BJ (cell line): ENCODE measurements around the gene PSTK. TPM values are rescaled to one million over a fixed set of nuclear protein-coding genes. Genes with fewer than 3 reads are reported as not detected.

Experiments
- CTCF ChIA-PET: fragments of 350-600 bp; formaldehyde crosslinking; extraction: SDS; loops from one replicate; lab custom pipeline; 2021; ENCODE audit warnings: antibody characterized with exemption, inconsistent platforms; lab: Yijun Ruan, JAX
- POLR2A ChIA-PET: fragments of 300-600 bp; sonication (Branson Sonifier 250); formaldehyde crosslinking; extraction: SDS; loops from one replicate; lab custom pipeline; 2021; ENCODE audit warnings: antibody characterized with exemption; lab: Charles Lee
- DNase-seq: peaks from one replicate; pipeline ENCODE4 v3.0.0-alpha.2; 2011; ENCODE audit warnings: low read depth
- H3K27me3 ChIP-seq: 2 replicates; pipeline ENCODE4 v1.6.0; 2011; ENCODE audit warnings: low read length; ENCODE audit not compliant: control insufficient read depth, insufficient read depth
- H3K36me3 ChIP-seq: 2 replicates; pipeline ENCODE4 v1.5.1; 2011; ENCODE audit warnings: low read length; ENCODE audit not compliant: control insufficient read depth, insufficient read depth
- H3K4me3 ChIP-seq: 2 replicates; pipeline ENCODE4 v1.5.1; 2011; ENCODE audit warnings: low read depth, mild to moderate bottlenecking, control low read depth, low read length
- polyA plus RNA-seq: library from polyadenylated mRNA; depleted of rRNA; stranded (reverse); fragments of >200 nt; gene quantifications from 2 replicates; pipeline ENCODE4 v1.2.3, GENCODE V29; 2011
- TF ChIP-seq, protein P1 (sequence below): IDR thresholded peaks from 2 replicates; pipeline ENCODE4 v1.5.1; 2011; ENCODE audit warnings: low read depth, mild to moderate bottlenecking, control low read depth, inconsistent platforms, low read length, moderate library complexity; ENCODE audit not compliant: insufficient read depth

Gene PSTK
- polyA plus RNA-seq, 1 experiment = 3.0 TPM

DNA sequence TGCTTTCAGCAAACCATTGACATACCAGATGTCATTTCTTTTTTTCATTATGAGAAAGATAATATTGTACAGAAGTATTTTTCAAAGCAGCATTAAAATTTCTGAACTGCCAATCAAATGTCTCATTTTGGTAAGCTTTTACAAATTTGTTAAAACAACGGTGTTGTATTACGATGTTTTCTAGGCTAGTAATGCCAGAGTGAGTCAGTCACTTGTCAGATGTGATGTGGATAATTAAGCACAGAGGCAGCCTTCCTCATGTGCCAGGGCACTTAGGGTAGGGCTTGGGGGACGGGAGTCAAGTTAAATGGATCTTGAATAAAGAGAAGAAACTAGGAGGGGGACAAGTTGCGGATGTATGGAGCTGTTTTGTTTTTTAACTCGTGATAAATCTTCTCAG is 10.1 kb downstream of the PSTK start:
- no peak for DNase-seq
- CTCF ChIA-PET = interaction anchor here (0.7 to 3.7 kb wide), 3 partner anchors 9 to 115 kb away, joined by 3 to 22 read pairs (median 5); partner anchors contain the start of gene PSTK

DNA sequence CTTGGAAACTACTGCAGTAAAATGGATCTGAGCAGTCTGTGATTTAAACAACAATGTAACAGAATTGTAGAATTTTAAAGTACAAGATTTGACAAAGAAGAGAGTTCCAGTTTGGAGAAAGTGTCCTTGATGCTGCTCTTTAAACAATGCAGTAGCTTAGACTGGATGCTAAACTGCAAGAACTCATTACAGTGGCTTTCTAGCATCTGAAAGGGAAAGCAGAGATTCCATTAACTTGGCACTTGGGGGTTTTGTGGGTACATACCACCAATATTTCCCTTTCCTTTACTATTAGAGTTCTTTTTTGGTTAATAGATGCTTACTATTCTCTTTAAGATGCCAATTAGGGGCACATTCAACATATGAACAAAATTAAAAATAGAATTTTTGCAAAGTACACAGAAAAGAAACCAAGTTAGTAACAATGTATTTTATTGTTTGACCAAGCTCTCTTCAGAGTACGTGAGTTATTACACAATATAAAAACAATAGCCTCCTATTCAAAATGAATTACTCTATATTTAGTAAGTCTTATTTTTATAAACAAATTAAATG is 11.9 kb downstream of the PSTK start:
- CTCF ChIA-PET = interaction anchor here (0.6 to 3.7 kb wide), 3 partner anchors 9 to 16 kb away, joined by 3 to 22 read pairs (median 4); partner anchors contain the start of gene PSTK

More for the DNA sequence above, 10.1 kb downstream of the PSTK start:
- TF ChIP-seq, protein P1, sequence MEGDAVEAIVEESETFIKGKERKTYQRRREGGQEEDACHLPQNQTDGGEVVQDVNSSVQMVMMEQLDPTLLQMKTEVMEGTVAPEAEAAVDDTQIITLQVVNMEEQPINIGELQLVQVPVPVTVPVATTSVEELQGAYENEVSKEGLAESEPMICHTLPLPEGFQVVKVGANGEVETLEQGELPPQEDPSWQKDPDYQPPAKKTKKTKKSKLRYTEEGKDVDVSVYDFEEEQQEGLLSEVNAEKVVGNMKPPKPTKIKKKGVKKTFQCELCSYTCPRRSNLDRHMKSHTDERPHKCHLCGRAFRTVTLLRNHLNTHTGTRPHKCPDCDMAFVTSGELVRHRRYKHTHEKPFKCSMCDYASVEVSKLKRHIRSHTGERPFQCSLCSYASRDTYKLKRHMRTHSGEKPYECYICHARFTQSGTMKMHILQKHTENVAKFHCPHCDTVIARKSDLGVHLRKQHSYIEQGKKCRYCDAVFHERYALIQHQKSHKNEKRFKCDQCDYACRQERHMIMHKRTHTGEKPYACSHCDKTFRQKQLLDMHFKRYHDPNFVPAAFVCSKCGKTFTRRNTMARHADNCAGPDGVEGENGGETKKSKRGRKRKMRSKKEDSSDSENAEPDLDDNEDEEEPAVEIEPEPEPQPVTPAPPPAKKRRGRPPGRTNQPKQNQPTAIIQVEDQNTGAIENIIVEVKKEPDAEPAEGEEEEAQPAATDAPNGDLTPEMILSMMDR = no peak
- no peaks in the 10 kb centered on the region for H3K27me3 ChIP-seq
- peaks cover 4% of the 10 kb centered on the region for H3K36me3 ChIP-seq
- POLR2A ChIA-PET = no interaction called here
- H3K4me3 ChIP-seq = no peak overlapping the region

DNA sequence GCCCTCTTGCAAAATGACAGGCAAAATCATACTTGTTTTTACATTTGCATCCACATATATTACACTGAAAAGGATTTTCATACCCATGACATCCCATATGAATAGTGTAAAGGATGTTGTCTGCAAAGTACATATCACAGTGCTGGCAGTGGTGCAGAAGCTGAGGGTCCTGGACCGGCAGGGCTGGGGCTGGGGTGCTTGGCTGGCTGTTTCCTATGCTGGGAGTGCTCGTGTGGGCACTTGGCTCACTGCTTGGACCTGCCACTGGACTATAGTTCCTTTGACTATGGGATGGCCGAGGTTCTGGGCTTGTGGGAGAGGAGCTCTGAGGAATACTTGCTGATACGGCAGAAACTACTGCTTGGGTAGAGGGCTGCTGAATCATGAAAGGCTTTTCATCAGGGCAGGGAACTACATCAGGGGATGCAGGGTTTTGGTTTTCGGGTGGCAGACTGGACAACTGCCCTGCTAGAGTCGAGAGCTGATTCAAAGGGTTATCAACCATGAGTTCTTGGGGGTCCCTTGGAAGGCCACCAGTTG is 13.7 kb downstream of the PSTK start:
- TF ChIP-seq, protein P1 = no peak
- ChIA-PET POLR2A (no interaction called here), CTCF (interaction anchor here (1.2 kb wide), 1 partner anchor 10 kb away, joined by 3 read pairs; no protein-coding TSS in a partner anchor)
- no peak for DNase-seq
- Histone ChIP-seq H3K36me3 (peaks cover 7% of the 10 kb centered on the region), H3K4me3 (no peak overlapping the region), H3K27me3 (no peaks in the 10 kb centered on the region)

More for the DNA sequence above, 11.9 kb downstream of the PSTK start:
- POLR2A ChIA-PET = no interaction called here
- TF ChIP-seq, protein P1 = no peak
- Histone ChIP-seq H3K36me3 (peaks cover 7% of the 10 kb centered on the region), H3K27me3 (no peaks in the 10 kb centered on the region), H3K4me3 (no peak overlapping the region)
- DNase-seq = no peak

DNA sequence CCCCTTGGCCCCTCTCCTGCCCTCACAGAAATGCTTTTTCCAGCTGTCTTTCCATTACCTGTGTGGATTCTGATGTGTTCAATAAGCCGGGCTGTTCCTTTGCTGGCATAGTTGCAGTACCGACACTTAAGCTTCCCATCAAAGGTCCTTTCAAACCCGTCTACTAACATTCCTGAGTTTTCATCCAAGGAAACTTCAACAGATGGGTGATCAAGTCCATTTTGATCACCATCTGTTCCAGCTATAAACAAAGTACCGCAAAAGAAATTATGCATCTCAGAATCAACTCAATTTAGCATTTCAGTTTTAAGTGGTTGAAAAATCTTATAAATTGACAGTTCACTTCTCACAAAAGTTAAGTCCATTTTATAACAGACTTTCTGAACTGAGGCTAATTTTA is 15.7 kb downstream of the PSTK start:
- ChIA-PET CTCF (interaction anchor here (1.2 to 1.3 kb wide), 2 partner anchors 13 to 15 kb away, joined by 3 read pairs; no protein-coding TSS in a partner anchor), POLR2A (interaction anchor here (0.7 kb wide), 1 partner anchor 12 kb away, joined by 7 read pairs; no protein-coding TSS in a partner anchor)
- H3K36me3 ChIP-seq = peaks cover 7% of the 10 kb centered on the region

DNA sequence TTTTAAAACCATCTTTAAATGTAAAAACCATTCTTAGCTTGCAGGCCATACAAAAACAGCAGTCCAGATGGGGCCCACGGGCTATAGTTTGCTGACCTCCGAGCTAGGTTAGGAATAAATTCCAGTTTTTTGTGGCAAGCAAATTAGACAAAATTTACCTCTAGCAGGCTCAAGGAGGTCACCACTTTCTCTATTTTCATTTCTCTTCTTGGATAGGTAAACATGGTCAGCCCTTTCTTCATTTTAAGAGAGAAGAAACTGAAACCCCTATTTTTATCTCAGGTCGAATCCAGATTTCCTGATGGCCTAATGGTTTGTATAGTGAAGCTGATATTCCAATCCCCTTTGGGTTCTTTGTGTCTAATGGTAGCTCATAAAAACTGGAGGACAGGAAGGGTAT is 17.7 kb downstream of the PSTK start:
- DNase-seq = no peak
- peaks cover 7% of the 10 kb centered on the region for H3K36me3 ChIP-seq
- TF ChIP-seq, protein P1 = no peak
- no peak overlapping the region for H3K4me3 ChIP-seq
- ChIA-PET CTCF (interaction anchor here (1.9 kb wide), 1 partner anchor 15 kb away, joined by 5 read pairs; no protein-coding TSS in a partner anchor), POLR2A (no interaction called here)
- no peaks in the 10 kb centered on the region for H3K27me3 ChIP-seq

More for the DNA sequence above, 15.7 kb downstream of the PSTK start:
- DNase-seq = no peak
- H3K27me3 ChIP-seq = no peaks in the 10 kb centered on the region
- TF ChIP-seq, protein P1 = no peak
- no peak overlapping the region for H3K4me3 ChIP-seq
